OCI-LY3 (cell line): ENCODE results near the gene GCKR.

Experiments
- EZH2phosphoT487 ChIP-seq: fragments of 200-600 bp; shearing (Covaris generic); IDR thresholded peaks from 2 replicates; pipeline ENCODE4 v1.6.1; 2018; ENCODE audit warnings: antibody characterized with exemption, mixed run types, low read depth
- TF ChIP-seq, protein P1 (sequence below): fragments of 200-600, 300-600 bp; sonication (generic); IDR thresholded peaks from 2 replicates; pipeline ENCODE4 v1.5.1; 2014; ENCODE audit warnings: antibody characterized with exemption, low read length, low read depth

GRCh38 chr2:27551514-27551913 is 54.9 kb downstream of the GCKR start:
- TF ChIP-seq, protein P1, sequence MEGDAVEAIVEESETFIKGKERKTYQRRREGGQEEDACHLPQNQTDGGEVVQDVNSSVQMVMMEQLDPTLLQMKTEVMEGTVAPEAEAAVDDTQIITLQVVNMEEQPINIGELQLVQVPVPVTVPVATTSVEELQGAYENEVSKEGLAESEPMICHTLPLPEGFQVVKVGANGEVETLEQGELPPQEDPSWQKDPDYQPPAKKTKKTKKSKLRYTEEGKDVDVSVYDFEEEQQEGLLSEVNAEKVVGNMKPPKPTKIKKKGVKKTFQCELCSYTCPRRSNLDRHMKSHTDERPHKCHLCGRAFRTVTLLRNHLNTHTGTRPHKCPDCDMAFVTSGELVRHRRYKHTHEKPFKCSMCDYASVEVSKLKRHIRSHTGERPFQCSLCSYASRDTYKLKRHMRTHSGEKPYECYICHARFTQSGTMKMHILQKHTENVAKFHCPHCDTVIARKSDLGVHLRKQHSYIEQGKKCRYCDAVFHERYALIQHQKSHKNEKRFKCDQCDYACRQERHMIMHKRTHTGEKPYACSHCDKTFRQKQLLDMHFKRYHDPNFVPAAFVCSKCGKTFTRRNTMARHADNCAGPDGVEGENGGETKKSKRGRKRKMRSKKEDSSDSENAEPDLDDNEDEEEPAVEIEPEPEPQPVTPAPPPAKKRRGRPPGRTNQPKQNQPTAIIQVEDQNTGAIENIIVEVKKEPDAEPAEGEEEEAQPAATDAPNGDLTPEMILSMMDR: no peak
- no peak for TF ChIP-seq EZH2phosphoT487
